Fibroblast of skin of right quadriceps (primary cell): ENCODE data around the gene TMEM35B.
"Not testable (repeated sequence)": the region's sequence is repeated elsewhere in the genome, so short reads cannot be mapped to it uniquely, and the experiment has no call there.

Experiments used
- DNase-seq: peaks from one replicate; pipeline ENCODE4 v3.0.0-alpha.2; 2013

TMEM35B gene

GRCh38 chr1:34975338-34975737 lies 9.8 kb downstream of the TMEM35B start:
- peak; percentile 25 for DNase-seq

GRCh38 chr1:34974626-34975025 lies 10.5 kb downstream of the TMEM35B start:
- DNase-seq, result no peak

DNA sequence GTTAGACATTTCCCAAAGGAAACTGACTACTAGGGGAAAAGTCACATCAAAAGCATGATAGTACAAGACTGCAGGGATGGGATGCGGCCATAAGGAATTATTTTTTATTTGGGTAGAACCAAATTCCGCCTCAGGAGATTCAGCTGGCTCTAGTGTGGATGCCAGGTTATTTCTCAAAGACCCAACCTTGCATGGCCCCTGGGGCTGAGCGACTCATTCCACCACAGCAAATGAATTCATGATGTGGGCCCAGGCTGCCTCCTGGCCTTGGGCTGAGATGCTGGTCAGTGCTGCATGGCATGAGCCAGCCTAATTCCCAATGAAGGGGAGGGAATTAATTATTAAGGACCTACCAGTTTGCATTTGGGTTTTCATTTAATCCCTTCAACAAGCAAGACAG lies 11.8 kb downstream of the TMEM35B start:
- no peak for DNase-seq

GRCh38 chr1:34970829-34971228 lies 14.3 kb downstream of the TMEM35B start:
- no peak for DNase-seq

GRCh38 chr1:34970220-34970735 lies 14.9 kb downstream of the TMEM35B start:
- peak; percentile 14 for DNase-seq

DNA sequence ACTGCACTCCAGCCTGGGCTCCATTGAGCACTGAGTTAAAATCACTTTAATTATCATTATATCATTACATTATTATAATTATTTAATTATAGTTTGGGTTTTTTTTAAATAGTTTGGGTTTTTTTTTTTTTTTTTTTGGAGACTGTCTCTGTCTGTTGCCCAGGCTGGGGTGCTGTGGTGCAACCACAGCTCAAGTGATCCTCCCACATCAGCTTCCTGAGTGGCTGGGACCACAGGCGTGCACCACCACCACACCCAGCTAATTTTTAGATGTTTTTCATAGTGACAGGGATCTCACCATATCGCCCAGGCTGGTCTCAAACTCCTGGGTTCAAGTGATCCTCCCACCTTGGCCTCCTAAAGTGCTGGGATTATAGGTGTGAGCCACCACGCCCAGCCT lies 16.9 kb downstream of the TMEM35B start:
- not testable (repeated sequence) for DNase-seq

GRCh38 chr1:34967672-34968071 lies 17.5 kb downstream of the TMEM35B start:
- not testable (repeated sequence) for DNase-seq

DNA sequence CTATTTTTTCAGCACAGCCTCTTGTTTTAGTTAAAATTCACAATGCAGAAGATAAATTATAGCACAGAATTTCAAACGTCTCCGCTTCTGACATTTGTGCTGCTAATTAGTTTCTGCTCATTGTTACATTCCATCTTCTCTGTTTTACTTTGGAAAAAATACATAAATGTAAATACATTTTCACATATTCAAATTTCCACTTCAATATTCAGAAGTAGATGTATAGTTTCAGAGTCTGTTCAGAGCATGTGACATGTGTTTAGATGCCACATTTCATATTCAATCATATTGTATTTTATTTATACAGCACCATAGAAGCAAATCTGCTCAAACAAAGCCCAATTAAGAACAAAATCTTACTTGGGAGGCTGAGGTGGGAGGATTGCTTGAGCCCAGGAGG lies 19.6 kb downstream of the TMEM35B start:
- no peak for DNase-seq

- DNase-seq, result no peak
Measured at GRCh38 chr1:34950428-34950827, 34.7 kb downstream of the TMEM35B start.

- DNase-seq, result not testable (repeated sequence)
Measured at GRCh38 chr1:34948739-34949138, 36.4 kb downstream of the TMEM35B start.

DNA sequence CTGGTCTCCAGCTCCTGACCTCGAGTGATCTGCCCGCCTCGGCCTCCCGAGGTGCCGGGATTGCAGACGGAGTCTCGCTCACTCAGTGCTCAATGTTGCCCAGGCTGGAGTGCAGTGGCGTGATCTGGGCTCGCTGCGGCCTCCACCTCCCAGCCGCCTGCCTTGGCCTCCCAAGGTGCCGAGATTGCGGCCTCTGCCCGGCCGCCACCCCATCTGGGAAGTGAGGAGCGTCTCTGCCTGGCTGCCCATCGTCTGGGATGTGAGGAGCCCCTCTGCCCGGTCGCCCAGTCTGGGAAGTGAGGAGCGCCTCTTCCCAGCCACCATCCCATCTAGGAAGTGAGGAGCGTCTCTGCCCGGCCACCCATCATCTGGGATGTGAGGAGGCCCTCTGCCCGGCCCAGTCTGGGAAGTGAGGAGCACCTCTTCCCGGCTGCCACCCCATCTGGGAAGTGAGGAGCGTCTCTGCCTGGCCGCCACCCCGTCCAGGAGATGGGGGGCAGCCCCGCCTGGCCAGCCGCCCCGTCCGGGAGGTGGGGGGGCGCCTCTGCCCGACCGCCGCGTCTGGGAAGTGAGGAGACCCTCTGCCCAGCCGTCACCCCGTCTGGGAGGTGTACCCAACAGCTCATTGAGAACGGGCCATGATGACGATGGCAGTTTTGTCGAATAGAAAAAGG lies 37.4 kb downstream of the TMEM35B start:
- DNase-seq, result not testable (repeated sequence)

- no peak for DNase-seq
Measured at GRCh38 chr1:34946211-34946610, 38.9 kb downstream of the TMEM35B start.

- not testable (repeated sequence) for DNase-seq
Measured at GRCh38 chr1:34941798-34942197, 43.3 kb downstream of the TMEM35B start.
